Fibroblast of gingiva (primary cell): ENCODE measurements around the gene CDH4.

Experiments used
- DNase-seq: peaks from one replicate; pipeline ENCODE4 v3.0.0-alpha.2; 2011; ENCODE audit warnings: low read depth

The CDH4 gene

DNA sequence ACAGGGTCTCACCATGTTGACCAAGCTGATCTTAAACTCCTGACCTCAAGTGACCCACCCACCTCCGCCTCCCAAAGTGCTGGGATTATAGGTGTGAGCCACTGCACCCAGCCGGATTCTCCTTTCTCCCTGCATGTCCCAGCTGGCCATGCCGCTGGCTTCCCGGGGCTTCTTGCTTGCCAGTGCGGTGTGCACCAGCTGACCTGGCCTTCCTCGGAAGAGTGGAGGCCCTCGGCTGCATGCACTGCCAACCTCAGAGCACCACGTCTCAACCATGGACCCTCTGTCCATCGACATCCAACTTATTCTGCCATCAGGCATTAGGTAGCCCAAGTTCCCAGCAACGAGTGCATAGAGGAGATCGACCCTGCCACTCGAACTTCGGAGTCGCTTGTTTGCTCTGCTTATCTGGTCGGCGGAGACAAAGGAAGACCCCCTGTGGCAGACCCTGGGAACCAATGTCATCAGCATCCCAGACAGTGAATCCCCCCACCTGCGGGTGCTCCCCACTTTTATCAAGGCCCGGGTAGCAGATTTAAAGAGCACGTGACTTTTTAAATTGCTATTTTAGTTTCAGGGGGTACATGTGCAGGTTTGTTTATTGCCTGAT lies 307.8 kb downstream of the CDH4 start:
- no peak for DNase-seq

DNA sequence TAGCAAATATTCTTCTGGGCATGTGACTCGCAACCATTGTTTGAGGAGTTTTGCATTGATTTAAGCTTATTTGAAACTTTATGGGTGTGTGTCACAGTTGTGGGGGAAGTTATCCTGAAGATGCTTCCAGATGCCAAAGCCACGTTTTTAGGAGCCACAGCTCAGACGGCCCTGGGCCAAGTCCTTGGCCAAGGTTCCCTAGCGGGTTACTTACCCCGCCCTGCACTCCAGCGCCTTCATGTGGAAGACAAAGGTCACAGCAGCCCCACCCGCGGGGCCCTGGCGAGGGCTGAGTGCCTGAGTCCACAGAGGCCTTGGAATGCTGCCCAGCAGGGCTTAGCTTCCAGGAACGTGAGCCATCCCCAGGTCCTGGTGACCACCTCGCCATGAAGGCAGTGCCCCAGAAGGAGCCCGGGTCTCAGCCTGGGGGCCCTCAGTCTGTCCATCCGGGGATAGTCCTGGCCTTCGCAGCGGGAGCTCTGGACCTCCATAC lies 308.3 kb downstream of the CDH4 start:
- no peak for DNase-seq

DNA sequence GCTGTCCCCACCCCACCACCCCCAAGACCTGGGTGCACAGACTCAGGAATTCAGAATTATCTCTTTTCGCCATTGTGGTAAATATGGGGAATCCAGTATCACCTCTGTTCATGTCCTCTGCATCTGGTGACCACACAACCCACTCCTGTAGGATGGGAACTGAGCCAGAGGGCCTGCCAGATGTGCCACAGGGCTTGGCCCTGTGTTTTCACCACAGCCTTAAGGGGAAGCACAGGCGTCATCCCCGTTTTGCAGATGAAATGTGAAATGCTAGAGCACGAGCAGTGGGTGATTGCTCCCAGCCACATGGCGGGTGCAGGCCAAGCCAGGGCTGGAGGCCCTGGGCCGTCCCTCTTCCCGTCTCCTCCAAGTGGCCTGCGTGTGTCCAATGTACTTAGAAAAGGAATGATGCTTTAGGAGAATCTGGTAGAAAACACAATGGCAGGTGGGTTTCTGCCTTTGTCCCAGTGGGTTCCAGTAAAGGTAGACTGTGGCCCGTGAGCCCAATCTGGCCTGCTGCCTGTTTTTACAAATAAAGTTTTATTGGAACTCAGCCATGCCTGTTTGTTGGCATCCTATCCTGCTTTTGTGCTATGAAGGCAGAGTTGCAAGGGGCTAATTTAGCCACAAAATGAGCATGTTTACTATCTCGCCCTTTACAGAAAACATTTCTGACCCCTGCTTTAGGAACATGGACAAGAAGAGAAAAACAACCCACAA lies 309.2 kb downstream of the CDH4 start:
- DNase-seq: no peak

DNA sequence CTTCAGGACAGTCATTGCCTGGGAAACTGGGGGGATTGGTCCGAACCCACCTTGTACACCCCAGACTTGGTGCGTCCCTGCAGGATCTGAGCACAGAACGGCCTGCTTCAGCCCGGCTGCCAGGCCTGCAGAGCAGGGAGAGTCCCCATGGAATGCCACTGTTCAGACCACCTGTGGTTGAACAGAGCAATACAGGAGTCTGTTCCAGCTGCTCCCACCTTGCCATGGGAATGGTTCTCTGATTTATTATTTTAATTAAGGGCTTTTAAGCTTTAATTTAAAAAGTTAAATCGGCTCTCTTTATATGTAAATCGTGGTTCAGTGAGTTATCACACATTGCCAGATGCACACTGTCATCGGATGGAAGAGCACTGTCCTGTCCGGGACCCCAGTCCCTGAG lies 310.4 kb downstream of the CDH4 start:
- no peak for DNase-seq

DNA sequence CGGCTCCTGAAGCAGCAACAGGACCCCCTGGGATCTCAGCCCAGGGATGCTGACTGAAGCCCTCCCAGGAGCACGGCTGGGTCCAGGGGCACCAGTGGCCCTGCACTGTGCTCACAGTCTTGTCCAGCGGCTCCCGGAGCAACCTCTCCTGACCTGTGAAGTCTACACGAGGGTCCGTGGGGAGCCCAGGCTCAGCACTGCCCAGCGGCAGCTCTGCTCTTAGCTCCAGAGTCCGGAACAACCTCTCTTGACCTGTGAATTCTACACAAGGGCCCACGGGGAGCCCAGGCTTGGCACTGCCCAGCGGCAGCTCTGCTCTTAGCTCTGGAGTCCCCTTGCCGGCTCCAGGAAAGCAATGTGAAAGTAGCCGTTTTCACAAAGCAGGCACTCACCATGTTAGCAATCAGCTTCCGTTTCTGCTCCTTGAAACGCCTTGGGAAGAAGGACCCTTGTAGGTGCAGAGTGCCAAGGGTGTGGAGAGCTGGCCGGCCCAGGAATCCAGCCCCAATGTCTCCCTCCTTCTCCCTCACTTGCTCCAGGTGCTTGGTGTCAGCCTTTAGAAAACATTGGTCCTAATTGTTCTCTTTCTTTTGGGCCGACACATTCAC lies 310.9 kb downstream of the CDH4 start:
- no peak for DNase-seq

DNA sequence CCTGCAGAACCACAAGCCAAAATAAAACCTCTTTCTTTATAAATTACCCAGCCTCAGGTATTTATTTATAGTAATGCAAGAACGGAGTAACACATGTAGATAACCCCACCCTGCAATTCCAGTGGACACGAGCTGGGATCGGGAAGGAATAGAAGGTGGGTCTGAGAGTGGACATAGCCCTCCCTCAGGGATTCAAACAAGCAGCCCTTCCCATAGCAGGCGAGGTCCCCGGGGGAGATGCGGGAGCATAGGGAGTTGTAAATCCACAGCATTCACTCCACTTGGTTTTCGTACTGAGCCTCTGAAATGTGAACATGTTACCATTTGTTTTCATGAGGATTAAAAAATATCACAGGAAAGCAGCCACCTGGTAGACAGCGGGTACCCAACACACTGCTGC lies 312.6 kb downstream of the CDH4 start:
- no peak for DNase-seq

DNA sequence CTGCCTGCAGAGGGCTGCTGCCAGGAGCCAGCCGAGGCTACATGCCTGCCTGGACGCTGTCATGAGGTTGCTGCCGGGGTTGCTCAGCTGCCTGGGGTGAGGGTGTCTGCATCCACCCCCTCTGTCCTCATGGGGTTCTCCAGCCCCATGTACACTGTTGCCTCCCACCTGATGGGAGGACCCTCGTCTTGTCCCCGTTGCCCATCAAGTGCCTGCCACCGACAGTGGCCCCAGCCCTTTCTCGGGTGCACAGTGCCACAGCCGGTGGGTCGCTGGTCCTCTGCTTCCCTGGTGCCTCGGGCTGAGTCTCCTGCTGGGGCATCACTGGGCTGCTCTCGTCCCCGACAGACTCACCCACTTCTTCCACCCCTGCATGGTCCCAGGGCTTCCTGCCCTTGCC lies 313.7 kb downstream of the CDH4 start:
- DNase-seq: no peak

DNA sequence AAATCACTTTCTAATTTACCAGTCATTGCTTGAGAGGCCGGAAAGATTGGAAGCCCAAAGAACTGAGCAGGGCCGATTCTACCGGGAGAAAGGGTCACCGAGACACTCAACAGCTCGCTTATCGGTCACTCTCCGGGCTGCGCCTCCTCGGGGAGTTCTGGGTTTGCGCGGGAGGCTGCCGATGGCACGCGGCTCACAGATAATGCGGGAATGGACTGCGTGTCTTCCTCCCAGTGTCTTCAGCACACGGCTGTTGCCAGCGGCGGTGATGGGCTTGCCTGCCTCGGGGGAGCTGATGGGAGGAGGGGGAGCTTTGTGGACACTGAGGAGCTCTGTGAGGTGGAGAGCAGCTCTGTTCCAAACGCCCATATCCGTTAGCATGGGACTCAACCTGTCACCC lies 314.6 kb downstream of the CDH4 start:
- DNase-seq: no peak

DNA sequence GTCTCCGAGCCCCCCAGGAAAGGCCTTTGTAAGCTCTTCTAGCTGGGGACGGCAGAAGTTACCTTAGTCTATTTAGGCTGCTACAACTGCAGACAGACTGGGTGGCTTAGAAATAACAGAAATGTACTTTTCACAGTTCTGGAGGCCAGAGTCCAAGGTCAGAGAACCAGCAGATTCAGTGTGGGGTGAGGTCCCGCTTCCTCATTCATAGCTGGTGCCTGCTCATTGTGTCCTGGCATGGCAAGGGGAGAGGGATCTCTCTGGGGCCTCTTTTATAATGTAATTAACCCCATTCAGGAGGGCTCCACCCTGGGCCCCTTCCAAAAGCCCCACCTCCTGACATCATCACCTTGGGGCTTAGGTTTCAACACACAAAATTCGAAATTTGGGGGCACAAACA lies 315.1 kb downstream of the CDH4 start:
- no peak for DNase-seq

DNA sequence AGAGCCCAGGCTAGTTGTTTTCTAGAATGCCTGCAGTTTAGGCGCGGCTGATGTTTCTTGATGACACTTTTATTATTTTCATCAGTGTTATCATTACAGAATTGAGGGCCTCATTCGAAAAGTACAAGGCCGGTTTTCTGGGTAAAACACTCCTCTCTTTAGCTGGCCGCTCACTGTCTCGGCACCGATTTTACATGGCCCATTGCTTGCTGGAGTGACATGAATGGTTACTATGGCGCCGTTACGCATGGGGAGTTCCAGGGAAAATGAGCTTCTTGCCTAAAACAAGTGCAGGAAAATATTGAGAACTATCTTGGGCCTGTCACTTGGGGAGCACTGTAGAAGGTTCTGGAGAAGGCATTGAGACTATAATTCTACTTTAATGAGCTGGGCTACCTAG lies 317.8 kb downstream of the CDH4 start:
- DNase-seq: no peak

DNA sequence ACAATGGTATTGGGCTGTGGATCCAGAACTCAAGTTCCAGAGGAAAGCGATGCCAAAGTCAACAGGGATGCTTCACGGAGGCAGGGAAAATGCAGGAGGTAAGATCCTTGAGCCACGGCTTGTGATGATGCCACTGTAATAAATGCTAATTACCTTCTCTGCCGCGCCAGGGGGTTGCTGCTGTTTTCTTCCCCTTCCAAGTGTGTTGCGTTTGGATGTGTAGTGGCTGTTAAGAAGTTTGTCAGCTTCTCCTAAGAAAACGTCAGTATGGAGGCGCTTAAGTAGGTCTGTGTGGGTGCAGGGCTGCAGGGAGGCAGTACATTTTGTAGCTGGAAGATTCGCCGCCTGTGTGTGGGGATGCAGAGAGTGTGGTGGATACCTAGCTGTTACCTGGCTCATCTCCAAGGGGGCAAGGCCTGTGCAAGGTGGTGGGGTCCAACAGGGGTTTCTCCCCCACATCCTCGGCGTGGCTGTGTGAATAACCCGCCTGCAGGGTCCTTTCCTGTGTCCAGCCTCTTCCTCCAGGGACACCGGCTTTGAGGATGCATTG lies 318.7 kb downstream of the CDH4 start:
- DNase-seq: no peak

DNA sequence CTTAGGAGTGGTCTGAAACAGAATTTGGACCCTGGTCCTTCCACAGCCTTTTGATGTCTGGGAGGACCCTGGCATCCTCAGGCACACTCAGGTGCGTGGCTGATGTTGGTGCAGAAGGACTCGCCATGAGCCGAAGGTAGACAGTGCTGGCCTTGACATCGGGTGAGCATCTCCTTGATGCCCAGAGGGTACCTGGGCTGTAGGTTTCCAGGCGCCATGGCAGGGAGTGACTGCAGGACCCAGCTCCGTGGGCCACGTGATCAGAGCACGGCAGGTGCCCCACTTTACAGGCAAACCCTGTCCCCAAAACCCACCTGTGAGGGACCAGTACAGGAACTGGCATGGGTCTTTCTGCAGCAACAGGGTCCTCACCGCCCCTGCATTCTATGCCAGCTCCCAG lies 319.2 kb downstream of the CDH4 start:
- DNase-seq: no peak

DNA sequence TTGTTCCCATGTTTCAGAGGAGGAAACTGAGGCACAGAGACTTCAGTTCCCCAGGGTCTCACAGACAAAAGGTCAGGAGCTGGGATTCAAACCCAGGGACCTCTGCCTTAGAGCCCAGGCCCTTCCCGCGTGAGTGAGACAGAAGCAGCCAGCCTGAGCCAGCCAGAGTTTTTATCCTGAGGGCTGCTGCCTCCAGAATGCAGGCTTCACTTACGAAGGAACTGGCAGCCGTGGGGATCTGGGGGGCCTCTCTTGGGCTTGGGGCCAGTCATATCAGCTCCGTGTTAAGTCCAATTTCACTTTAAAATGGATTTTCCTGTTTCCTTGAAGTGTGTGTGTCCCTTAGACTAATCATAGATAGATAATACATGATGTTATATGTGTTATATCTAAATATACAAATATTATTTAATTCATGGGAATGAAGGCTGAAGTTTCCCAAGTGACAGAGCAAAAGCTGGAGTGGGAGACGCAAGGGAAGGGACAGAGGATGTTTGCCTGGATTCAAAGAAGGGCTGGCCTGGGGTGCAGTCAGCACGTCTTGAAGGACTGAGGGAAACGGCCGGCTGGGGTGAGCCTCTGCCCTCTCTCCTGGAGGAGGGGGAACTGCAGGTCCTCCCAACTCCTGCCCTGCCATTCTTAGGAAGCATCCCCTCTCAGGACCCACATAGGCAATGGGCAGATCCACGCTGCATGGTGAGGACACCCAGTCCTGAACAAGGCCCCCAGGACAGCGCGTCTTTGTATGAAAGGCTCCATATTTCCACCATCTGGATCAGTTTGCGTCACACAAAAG lies 320.1 kb downstream of the CDH4 start:
- DNase-seq: no peak

DNA sequence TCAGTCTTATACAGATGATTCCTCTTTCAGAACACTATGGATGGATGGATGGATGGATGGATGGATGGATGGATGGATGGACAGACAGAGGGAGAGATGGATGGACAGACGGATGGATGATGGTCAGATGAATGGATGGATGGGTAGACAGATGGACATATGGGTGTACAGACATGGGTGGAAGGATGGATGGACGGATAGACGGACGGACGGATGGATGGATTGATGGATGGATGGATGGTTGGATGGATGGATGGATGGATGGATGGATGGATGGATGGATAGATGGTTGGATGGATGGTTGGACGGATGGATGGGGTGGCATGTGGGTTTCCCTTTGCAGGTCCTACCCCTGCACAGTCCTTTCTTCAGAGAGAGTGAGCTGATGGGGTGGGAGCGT lies 320.7 kb downstream of the CDH4 start:
- DNase-seq: no peak

DNA sequence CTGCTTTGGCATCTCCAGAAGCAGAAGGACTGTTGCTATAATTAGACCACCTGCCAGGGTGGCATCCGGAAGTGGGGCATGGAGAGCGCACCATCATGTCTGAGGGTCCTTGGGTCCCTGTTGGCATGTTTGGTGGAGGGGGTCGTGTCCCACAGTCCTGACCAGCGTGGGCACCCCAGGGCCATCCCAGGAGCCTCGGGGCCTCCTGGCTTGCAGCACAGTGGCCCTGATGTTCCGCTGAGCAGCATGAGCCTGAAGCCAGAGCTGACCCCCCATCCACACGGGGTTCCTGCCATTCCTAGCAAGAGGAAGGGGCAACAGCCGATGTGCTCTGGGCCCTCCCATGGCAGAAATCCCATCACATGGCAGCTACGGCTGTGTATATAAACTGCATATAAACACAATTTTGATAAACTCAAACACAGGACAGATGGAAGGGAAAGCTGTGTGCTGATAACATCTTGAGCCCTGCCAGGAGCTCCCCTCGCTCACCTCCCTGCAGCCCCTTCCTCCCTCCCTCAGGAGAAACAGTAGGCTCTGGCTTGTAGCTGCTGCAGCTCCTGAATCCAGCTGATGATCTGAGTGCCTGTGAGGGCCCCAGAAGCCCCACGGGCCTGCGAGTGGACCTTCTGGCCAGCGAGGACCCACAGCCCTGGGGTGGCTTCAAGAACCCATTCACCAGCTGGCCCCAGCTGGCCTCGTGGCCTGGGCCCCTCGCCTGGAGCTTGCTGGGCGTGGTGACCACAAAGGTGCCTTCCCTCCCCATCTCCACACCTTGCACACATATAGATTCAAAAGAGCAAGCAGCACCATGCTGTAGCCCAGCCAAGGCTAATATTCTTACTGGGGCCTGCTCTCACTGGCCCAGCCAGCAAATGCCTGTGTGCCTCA lies 321.6 kb downstream of the CDH4 start:
- no peak for DNase-seq

DNA sequence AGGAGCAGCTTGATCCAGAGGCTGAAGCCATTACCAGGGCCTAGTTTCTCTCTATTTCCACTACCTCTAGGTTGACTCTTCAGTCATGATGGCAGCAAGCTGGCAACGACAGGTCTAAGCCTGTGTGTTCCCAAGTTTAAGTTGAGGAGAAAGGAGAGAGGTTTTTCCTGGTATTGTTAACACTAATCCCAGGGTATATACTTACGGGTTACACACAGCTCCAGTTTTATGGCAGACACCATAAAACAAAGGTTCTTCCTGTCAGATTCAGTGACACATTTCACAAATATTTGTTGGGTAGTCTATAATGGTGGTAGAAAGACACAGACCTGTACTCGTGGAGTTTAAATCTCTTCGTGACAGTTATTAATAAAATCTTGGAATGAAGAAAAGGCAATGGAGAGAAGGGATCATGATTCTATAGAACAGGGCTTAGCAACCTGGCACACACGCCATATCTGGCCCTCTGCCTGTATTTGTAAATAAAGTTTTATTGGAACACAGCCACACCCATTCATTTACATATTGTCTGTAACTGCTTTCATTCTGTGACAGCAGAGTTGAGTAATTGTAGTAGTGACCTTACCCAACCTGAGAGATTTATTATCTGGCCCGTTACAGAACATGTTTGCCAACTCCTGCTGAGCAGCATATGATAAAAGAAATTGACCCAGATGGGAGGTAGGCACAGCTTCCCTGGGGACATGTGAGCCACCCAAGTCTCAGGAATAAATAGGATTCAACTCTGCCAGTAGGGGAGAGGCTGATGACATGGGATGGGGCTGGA lies 323.3 kb downstream of the CDH4 start:
- DNase-seq: no peak

DNA sequence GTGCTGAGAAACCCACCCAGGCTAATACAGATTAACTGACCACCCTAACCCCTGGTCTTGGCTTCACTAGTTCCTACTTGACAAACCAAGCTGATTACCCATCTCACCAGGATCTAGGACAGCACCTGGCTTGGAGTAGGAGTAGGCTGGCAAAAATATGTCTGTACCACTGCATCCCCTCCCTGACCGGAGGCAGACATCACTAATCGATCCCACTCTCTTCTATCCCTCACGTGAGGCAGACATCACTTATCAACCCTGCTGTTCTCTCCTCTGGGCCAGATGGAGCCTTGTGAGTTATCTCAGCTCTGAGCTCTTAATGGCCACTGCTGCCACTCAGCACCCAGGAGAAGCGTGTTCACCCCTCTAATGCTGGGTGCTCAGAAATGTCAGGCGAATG lies 324.3 kb downstream of the CDH4 start:
- DNase-seq: no peak

DNA sequence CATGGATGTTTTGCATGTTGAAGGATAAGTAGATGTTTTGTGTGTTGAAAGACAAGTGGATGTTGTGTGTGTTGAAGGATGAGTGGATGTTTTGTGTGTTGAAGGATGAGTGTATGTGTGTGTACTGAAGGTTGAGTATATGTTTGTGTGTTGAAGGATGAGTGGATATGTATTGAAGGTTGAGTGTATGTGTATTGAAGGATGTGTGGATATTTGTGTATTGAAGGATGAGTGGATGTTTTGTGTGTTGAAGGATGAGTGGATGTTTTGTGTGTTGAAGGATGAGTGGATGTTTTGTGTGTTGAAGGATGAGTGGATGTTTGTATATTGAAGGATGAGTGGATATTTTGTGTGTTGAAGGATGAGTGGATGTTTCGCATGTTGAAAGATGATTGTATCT lies 325.0 kb downstream of the CDH4 start:
- no peak for DNase-seq

DNA sequence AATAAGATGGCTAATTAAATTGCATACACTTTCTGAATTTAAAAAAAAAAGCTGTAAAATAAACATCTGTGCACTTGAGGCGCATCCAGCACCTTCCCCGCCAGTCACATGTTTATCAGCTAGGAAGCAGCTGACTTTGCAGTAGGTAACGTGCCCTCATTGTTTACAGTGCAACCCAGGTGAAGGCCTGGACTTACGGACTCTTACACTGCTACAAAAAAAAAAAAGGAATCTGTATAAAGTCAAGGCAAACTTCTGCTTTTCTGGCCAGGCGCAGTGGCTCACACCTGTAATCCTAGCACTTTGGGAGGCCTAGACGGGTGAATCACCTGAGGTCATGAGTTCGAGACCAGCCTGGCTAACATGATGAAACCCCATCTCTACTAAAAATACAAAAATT lies 327.8 kb downstream of the CDH4 start:
- DNase-seq: no peak

DNA sequence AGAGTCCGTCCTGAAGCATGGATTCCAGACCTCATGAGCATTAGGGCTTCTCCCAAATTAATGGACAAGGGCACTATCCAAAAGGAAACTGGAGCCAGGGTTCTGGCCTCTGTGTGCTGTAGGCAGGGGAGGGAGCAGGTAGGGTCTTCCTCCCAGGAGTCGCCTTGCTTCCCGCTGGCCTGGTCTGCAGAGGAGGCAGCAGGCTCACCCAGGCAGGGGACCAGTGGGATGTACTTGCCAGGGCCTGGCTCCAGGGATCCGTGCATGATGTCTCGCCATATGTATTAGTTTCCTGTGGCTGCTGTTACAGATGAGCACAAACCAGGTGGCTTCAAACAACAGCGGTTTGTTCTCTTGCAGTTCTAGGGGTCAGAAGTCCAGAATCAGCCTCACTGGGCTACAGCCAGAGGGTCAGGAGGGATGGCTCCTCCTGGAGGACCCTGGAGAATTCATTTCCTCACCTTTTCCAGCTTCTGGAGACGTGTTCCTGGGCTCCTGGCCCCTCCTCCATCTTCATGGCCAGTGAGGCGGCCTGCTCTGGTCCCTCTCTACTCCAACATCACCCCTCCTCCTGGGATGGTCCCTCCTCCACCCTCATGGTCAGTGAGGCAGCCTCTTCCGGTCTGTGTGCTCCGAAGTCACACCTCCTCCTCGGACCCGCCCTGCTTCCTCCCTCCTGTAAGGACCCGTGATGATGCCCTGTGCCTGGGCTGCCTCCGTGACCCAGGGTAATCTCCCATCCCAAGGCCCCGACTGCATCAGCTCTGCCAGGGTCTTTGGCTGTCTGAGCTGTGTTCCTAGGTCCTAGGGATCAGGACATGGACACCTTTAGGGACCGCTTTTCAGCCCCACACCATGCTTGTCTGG lies 329.1 kb downstream of the CDH4 start:
- DNase-seq: no peak
